Skin of body (tissue), 2 donors: ENCODE data around the gene MSLN. TPM values are rescaled to one million over a fixed set of nuclear protein-coding genes. Genes with fewer than 3 reads are reported as not detected.

Experiments
- DNase-seq: peaks from one replicate; lab custom pipeline; 2025; lab: John Stamatoyannopoulos, UW
- total RNA-seq: library from RNA; depleted of rRNA; stranded (reverse); fragments of >200 nt; gene quantifications from one replicate; pipeline ENCODE4 v1.2.3, GENCODE V29; 2014

The MSLN gene
- total RNA-seq, 1 donor from 2014 or later, result 1.4 TPM

GRCh38 chr16:754656-755055 is 5.9 kb upstream of the MSLN start:
- no peak for DNase-seq

DNA sequence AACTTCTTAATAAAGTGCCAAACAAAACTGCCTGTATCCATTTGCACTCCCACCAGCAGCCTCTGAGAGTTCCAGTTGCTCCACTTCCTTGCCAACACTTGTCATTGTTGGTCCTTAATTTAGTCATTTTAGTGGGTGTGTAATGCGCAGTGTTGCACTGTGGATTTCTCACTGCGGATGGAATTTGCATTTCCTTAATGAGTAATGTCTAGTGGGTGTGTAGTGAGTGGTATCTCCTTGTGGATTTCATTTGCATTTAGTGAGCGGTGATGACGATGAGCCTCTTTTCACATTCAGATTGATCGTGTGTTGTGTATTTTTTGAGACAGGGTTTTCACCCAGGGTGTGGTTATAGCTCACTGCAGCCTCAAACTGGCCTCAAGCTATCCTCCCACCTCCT is 4.1 kb upstream of the MSLN start:
- DNase-seq, result no peak

- DNase-seq, result no peak
Measured at GRCh38 chr16:759110-759910, 1.2 kb upstream of the MSLN start.

GRCh38 chr16:760065-760464 is 469 bp upstream of the MSLN start:
- DNase-seq, result no peak

GRCh38 chr16:761625-762513 is 1.3 kb downstream of the MSLN start:
- DNase-seq, result no peak

DNA sequence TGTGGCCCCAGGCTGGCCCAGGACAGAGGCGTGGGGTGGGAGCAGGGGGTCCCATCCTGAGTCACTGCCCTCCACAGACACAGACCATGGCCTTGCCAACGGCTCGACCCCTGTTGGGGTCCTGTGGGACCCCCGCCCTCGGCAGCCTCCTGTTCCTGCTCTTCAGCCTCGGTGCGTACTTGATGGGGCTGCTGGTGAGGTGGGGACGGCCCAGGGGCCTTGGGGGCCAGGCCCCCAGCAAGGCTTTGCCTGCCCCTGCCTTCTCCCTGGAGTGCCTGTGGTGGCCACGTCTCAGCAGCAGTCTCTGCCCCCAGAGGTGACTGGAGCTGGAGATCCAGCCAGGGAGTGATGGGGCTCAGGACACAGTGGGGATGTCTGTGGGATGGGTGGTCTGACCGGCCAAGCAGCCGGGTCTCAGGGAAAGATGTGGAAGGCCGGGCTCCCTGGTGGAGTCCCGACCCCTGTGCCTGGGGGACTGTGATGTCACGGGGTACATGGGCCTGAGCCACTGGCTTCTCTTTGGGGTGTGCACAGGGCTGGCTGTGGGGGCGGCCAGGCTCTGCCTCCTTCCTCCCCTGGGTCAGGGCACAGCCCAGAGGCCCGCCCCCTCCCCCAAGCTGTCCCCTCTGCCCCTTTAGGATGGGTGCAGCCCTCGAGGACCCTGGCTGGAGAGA is 2.2 kb downstream of the MSLN start:
- no peak for DNase-seq

- no peak for DNase-seq
Measured at GRCh38 chr16:763369-764183, 3.0 kb downstream of the MSLN start.

DNA sequence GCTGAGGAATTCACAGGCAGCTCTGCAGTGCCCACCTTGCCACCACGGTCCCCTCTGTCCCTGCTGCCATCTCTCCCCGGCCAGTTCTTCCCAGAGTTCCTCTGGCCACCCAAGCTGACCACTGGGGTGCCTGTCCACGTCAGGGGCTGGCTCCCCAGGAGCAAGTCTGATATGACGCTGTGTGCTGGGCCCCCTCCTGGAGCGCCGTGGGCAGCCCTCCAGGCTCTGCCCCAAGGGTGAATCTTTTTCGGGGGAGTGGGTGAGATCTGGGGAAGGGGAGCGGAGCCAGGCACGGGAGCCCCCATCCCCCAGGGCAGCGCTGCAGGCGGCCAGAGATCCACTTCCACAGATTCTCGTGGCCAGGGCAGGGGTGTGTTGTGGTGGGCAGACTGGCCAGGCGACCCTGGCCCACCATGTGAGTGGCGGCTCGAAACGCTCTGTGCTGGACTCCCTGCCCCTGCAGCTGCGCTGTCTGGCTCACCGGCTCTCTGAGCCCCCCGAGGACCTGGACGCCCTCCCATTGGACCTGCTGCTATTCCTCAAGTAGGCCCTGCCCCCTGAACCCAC is 3.7 kb downstream of the MSLN start:
- DNase-seq, result no peak

DNA sequence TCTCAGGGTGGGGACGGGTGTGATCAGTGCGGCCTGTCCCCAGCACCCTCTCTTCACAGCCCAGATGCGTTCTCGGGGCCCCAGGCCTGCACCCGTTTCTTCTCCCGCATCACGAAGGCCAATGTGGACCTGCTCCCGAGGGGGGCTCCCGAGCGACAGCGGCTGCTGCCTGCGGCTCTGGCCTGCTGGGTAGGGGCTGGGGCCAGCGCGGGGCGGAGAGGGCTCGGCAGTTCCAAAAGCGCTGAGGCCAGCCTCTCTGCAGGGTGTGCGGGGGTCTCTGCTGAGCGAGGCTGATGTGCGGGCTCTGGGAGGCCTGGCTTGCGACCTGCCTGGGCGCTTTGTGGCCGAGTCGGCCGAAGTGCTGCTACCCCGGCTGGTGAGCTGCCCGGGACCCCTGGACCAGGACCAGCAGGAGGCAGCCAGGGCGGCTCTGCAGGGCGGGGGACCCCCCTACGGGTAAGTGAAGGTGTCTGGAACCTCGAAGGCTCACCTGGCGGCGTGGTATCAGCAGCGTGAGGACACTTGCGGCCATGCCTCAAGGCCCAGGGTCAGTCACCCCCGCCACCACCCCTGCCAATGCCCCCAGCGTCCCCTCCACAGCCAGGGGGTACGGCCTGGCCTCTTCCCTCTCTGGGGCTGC is 4.4 kb downstream of the MSLN start:
- DNase-seq, result no peak

DNA sequence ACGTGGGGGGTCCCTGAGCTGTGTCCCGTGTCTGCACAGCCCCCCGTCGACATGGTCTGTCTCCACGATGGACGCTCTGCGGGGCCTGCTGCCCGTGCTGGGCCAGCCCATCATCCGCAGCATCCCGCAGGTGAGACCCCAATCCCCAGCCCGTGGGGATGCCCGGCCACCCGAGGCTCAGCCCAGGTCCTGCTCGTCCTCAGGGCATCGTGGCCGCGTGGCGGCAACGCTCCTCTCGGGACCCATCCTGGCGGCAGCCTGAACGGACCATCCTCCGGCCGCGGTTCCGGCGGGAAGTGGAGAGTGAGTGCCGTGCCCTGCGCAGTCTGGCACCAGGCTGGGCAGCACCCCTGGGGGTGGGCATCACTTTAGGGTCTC is 4.9 kb downstream of the MSLN start:
- DNase-seq, result no peak

DNA sequence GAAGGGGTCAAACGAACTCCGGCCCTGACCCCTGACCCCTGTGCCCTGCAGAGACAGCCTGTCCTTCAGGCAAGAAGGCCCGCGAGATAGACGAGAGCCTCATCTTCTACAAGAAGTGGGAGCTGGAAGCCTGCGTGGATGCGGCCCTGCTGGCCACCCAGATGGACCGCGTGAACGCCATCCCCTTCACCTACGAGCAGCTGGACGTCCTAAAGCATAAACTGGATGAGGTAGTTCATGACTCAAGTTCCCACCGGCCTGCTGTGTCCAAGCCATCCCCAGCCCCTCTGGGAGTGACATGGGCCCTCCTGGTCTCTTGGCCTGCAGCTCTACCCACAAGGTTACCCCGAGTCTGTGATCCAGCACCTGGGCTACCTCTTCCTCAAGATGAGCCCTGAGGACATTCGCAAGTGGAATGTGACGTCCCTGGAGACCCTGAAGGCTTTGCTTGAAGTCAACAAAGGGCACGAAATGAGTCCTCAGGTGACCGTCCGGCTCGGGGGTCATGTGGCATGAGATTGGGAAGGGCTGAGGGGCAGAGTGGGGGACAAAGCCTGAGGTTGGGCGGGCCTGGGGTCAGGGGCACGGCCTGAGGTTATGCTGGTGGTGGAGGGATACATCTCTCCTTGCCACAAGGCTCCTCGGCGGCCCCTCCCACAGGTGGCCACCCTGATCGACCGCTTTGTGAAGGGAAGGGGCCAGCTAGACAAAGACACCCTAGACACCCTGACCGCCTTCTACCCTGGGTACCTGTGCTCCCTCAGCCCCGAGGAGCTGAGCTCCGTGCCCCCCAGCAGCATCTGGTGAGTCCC is 5.7 kb downstream of the MSLN start:
- no peak for DNase-seq

DNA sequence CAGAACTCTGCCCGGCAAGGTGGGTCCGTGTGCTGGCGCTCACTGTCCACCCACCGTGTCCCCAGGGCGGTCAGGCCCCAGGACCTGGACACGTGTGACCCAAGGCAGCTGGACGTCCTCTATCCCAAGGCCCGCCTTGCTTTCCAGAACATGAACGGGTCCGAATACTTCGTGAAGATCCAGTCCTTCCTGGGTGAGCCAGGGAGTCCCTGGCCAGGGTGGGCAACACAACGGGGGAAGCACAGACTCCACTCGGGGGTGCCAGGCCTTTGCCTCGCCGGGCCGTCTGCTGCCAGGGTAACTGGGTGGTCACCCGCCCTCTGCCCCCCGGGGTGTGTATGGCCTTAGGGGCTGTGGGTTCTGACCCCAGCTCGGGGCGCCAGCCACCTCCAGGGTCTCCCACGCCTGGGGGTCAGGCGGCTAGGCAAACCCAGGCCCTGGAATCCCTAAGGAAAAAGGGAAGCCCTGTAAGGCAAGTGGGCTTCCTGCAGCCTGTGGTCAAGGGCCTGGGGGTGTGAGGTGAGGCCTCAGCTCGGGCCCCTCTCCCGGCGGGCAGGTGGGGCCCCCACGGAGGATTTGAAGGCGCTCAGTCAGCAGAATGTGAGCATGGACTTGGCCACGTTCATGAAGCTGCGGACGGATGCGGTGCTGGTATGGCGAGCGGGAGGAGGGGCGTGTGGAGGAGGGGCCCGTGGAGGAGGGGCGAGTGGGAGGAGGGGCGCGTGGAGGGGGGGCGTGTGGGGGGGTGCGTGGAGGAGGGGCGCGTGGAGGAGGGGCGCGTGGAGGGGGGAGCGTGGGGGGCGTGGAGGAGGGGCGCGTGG is 6.5 kb downstream of the MSLN start:
- no peak for DNase-seq

- DNase-seq, result no peak
Measured at GRCh38 chr16:767743-768235, 7.3 kb downstream of the MSLN start.

DNA sequence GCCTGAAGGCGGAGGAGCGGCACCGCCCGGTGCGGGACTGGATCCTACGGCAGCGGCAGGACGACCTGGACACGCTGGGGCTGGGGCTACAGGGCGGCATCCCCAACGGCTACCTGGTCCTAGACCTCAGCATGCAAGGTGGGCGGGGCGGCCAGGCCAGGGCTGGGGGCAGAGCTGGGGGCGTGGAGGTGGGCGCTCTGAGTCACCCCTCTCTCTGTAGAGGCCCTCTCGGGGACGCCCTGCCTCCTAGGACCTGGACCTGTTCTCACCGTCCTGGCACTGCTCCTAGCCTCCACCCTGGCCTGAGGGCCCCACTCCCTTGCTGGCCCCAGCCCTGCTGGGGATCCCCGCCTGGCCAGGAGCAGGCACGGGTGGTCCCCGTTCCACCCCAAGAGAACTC is 7.9 kb downstream of the MSLN start:
- DNase-seq, result no peak

GRCh38 chr16:769184-769784 is 8.8 kb downstream of the MSLN start:
- no peak for DNase-seq

DNA sequence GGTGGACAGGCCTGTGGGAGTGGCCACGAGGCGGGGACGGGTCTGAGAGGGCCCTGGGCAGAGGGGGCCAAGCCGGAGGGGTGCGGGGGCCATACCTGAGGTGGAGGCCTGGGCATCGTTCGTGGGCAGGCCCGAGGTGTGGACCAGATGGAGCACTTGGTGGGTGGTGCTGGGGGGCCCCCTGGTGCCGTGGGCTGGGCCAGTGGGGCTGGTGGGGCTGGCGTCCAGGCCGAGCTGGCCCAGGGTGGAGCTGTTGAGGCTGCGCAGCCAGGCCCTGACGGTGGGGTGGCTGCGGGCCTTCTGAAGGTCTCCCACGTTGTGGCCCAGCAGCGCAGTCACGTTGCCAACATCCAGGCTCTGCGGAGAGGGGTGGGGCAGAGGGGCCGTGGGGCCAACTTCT is 9.4 kb downstream of the MSLN start:
- no peak for DNase-seq

GRCh38 chr16:770411-770810 is 9.9 kb downstream of the MSLN start:
- DNase-seq, result no peak

GRCh38 chr16:772959-773358 is 12.4 kb downstream of the MSLN start:
- DNase-seq, result no peak
